Neural cell (in vitro differentiated cells): ENCODE measurements around the gene PSMB4. TPM values are rescaled to one million over a fixed set of nuclear protein-coding genes. Genes with fewer than 3 reads are reported as not detected.

Experiments
- H2AFZ ChIP-seq: fragments of 200-600, 300-800 bp; sonication (generic), shearing (Covaris generic); 2 replicates; pipeline ENCODE4 v1.6.0; 2014; ENCODE audit warnings: low read depth, mild to moderate bottlenecking, antibody characterized with exemption, low read length, moderate library complexity
- H3F3A ChIP-seq: fragments of 200-600 bp; shearing (Covaris generic); 2 replicates; pipeline ENCODE4 v1.6.1; 2016; ENCODE audit warnings: mild to moderate bottlenecking, moderate library complexity, mixed read lengths, antibody characterized with exemption, low read length; ENCODE audit not compliant: insufficient read depth, poor library complexity, severe bottlenecking
- H3K27ac ChIP-seq: fragments of 200-600, 300-800 bp; sonication (generic), shearing (Covaris generic); 2 replicates; pipeline ENCODE4 v1.5.1; 2014; ENCODE audit warnings: mild to moderate bottlenecking, low read length, moderate library complexity
- H3K27me3 ChIP-seq: fragments of 300-800, 200-600 bp; sonication (generic), shearing (Covaris generic); 2 replicates; pipeline ENCODE4 v1.6.0; 2014; ENCODE audit warnings: mild to moderate bottlenecking, low read depth, low read length, moderate library complexity; ENCODE audit not compliant: insufficient read depth
- H3K36me3 ChIP-seq: fragments of 300-800, 200-600 bp; sonication (generic), shearing (Covaris generic); 2 replicates; pipeline ENCODE4 v1.5.1; 2014; ENCODE audit warnings: mild to moderate bottlenecking, antibody characterized with exemption, low read length, moderate library complexity; ENCODE audit not compliant: insufficient read depth
- H3K4me2 ChIP-seq: fragments of 300-800, 200-600 bp; sonication (generic), shearing (Covaris generic); 2 replicates; pipeline ENCODE4 v1.6.0; 2014; ENCODE audit warnings: mild to moderate bottlenecking, low read length
- H3K4me3 ChIP-seq: fragments of 300-800, 200-600 bp; sonication (generic), shearing (Covaris generic); 2 replicates; pipeline ENCODE4 v1.5.1; 2014; ENCODE audit warnings: mild to moderate bottlenecking, low read length, moderate library complexity
- H3K79me2 ChIP-seq: fragments of 200-600 bp; shearing (Covaris generic); replicated peaks from 2 replicates; pipeline ENCODE4 v1.6.0; 2014; ENCODE audit warnings: mild to moderate bottlenecking, low read length, moderate library complexity; ENCODE audit not compliant: insufficient read depth
- H3K9ac ChIP-seq: fragments of 300-800, 200-600 bp; sonication (generic), shearing (Covaris generic); 2 replicates; pipeline ENCODE4 v1.6.1; 2016; ENCODE audit warnings: mild to moderate bottlenecking, low read length, mixed read lengths
- H3K9me2 ChIP-seq: fragments of 200-600 bp; shearing (Covaris generic); 2 replicates; pipeline ENCODE4 v1.6.1; 2016; ENCODE audit warnings: mild to moderate bottlenecking, low read length, mixed read lengths; ENCODE audit not compliant: insufficient read depth
- H3K9me3 ChIP-seq: fragments of 200-600, 300-800 bp; sonication (generic), shearing (Covaris generic); 2 replicates; pipeline ENCODE4 v1.6.1; 2016; ENCODE audit warnings: mild to moderate bottlenecking, mixed run types, low read length, moderate library complexity, mixed read lengths
- H4K20me1 ChIP-seq: fragments of 200-600 bp; shearing (Covaris generic); 2 replicates; pipeline ENCODE4 v1.6.1; 2016; ENCODE audit warnings: mild to moderate bottlenecking, mixed run types; ENCODE audit not compliant: insufficient read depth
- EP300 ChIP-seq: fragments of 450-650 bp; conservative IDR thresholded peaks from 2 replicates; pipeline ENCODE4 v1.6.1; 2014; ENCODE audit warnings: antibody characterized with exemption, mild to moderate bottlenecking, moderate library complexity; ENCODE audit not compliant: poor library complexity, severe bottlenecking
- EZH2 ChIP-seq: fragments of 200-600, 300-800 bp; shearing (Covaris generic), sonication (generic); IDR thresholded peaks from 2 replicates; pipeline ENCODE4 v1.6.1; 2014; ENCODE audit warnings: antibody characterized with exemption, low read length, borderline replicate concordance, mild to moderate bottlenecking; ENCODE audit not compliant: insufficient read depth, poor library complexity, severe bottlenecking
- MXI1 ChIP-seq: fragments of 450-650 bp; conservative IDR thresholded peaks from 2 replicates; pipeline ENCODE4 v1.6.1; 2014; ENCODE audit warnings: antibody characterized with exemption, mild to moderate bottlenecking; ENCODE audit not compliant: poor library complexity, severe bottlenecking
- POLR2AphosphoS5 ChIP-seq: IDR thresholded peaks from 2 replicates; pipeline ENCODE4 v1.6.1; 2012
- RAD21 ChIP-seq: fragments of 450-650 bp; conservative IDR thresholded peaks from 2 replicates; pipeline ENCODE4 v1.6.1; 2014; ENCODE audit warnings: antibody characterized with exemption, mild to moderate bottlenecking, moderate library complexity
- SMC3 ChIP-seq: fragments of 450-650 bp; conservative IDR thresholded peaks from 2 replicates; pipeline ENCODE4 v1.6.1; 2014; ENCODE audit warnings: antibody characterized with exemption, mild to moderate bottlenecking, moderate library complexity; ENCODE audit not compliant: poor library complexity
- TAF1 ChIP-seq: IDR thresholded peaks from 2 replicates; pipeline ENCODE4 v1.6.1; 2012; ENCODE audit warnings: low read depth
- polyA plus RNA-seq: library from polyadenylated mRNA; depleted of rRNA; stranded (reverse); fragments of >200 nt; gene quantifications from 2 replicates; pipeline ENCODE4 v1.2.3, GENCODE V29; 2014
- TF ChIP-seq, protein P1 (sequence below): fragments of 450-650 bp; IDR thresholded peaks from 2 replicates; pipeline ENCODE4 v1.5.1; 2014; ENCODE audit warnings: antibody characterized with exemption, mild to moderate bottlenecking, moderate library complexity; ENCODE audit not compliant: poor library complexity, severe bottlenecking
- TF ChIP-seq, protein P2 (sequence below): IDR thresholded peaks from 2 replicates; pipeline ENCODE4 v1.6.1; 2012; ENCODE audit warnings: borderline replicate concordance

Gene PSMB4
- polyA plus RNA-seq, 1 donor from 2014 or later, result 695 TPM

DNA sequence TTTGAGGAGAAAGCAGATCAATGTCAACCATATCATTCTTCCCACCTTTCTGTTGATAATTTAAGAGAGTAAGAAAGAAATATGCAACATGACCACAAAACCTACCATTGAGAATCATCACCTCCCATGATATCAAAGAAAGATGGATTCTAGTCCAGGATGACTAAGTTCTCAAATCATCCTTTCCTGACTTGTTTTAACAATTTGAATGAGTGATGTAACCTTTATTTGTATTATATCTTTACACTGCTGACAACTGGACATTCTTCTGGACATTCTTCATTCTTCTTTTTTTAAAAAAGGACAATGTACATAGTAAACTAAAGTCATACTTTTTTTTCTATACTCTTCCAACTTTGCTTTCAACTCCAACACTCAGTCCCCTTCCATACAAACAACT, 9.5 kb downstream of the PSMB4 start:
- Histone ChIP-seq H3K79me2 (no peaks in the 10 kb centered on the region), H3K4me2 (no peak overlapping the region), H3K4me3 (no peak overlapping the region), H3K27me3 (no peaks in the 10 kb centered on the region), H3F3A (peaks cover 3% of the 10 kb centered on the region), H3K36me3 (peaks cover 4% of the 10 kb centered on the region), H2AFZ (no peak overlapping the region), H3K9ac (no peak overlapping the region), H3K9me2 (no peaks in the 10 kb centered on the region), H4K20me1 (no peaks in the 10 kb centered on the region), H3K9me3 (no peaks in the 10 kb centered on the region), H3K27ac (no peak overlapping the region)
- no peak for TF ChIP-seq TAF1

DNA sequence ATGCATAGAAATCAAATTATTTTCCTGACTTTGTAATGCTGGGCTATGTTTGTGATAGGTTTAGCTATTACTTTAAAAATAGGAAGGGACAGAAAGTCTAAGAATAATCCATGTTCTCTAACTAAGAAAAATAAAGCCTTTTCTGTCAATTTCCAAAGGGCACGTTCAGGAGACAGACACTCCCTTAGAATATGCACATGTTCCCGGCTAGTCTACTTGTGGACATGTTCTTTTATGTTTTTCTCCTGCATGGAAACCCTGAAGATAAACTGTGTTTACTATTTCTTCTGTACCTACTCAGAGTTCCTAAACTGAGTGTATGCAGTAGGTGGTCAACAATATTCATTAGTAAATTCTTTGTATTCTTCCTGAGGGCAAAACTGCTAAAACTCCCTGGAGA, 12.5 kb downstream of the PSMB4 start:
- H3K4me2 ChIP-seq, result no peak overlapping the region
- no peak overlapping the region for H3K4me3 ChIP-seq
- no peaks in the 10 kb centered on the region for H4K20me1 ChIP-seq
- no peaks in the 10 kb centered on the region for H3K79me2 ChIP-seq
- no peak overlapping the region for H2AFZ ChIP-seq
- no peak overlapping the region for H3K9ac ChIP-seq
- H3K27me3 ChIP-seq, result no peaks in the 10 kb centered on the region
- no peaks in the 10 kb centered on the region for H3K9me2 ChIP-seq
- no peaks in the 10 kb centered on the region for H3F3A ChIP-seq
- TF ChIP-seq SMC3 (no peak), MXI1 (no peak), RAD21 (no peak), EZH2 (no peak), POLR2AphosphoS5 (no peak), TAF1 (no peak), EP300 (no peak)
- TF ChIP-seq, protein P1, sequence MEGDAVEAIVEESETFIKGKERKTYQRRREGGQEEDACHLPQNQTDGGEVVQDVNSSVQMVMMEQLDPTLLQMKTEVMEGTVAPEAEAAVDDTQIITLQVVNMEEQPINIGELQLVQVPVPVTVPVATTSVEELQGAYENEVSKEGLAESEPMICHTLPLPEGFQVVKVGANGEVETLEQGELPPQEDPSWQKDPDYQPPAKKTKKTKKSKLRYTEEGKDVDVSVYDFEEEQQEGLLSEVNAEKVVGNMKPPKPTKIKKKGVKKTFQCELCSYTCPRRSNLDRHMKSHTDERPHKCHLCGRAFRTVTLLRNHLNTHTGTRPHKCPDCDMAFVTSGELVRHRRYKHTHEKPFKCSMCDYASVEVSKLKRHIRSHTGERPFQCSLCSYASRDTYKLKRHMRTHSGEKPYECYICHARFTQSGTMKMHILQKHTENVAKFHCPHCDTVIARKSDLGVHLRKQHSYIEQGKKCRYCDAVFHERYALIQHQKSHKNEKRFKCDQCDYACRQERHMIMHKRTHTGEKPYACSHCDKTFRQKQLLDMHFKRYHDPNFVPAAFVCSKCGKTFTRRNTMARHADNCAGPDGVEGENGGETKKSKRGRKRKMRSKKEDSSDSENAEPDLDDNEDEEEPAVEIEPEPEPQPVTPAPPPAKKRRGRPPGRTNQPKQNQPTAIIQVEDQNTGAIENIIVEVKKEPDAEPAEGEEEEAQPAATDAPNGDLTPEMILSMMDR, result no peak
- TF ChIP-seq, protein P2, sequence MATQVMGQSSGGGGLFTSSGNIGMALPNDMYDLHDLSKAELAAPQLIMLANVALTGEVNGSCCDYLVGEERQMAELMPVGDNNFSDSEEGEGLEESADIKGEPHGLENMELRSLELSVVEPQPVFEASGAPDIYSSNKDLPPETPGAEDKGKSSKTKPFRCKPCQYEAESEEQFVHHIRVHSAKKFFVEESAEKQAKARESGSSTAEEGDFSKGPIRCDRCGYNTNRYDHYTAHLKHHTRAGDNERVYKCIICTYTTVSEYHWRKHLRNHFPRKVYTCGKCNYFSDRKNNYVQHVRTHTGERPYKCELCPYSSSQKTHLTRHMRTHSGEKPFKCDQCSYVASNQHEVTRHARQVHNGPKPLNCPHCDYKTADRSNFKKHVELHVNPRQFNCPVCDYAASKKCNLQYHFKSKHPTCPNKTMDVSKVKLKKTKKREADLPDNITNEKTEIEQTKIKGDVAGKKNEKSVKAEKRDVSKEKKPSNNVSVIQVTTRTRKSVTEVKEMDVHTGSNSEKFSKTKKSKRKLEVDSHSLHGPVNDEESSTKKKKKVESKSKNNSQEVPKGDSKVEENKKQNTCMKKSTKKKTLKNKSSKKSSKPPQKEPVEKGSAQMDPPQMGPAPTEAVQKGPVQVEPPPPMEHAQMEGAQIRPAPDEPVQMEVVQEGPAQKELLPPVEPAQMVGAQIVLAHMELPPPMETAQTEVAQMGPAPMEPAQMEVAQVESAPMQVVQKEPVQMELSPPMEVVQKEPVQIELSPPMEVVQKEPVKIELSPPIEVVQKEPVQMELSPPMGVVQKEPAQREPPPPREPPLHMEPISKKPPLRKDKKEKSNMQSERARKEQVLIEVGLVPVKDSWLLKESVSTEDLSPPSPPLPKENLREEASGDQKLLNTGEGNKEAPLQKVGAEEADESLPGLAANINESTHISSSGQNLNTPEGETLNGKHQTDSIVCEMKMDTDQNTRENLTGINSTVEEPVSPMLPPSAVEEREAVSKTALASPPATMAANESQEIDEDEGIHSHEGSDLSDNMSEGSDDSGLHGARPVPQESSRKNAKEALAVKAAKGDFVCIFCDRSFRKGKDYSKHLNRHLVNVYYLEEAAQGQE, result no peak
- peaks cover 14% of the 10 kb centered on the region for H3K36me3 ChIP-seq
- H3K9me3 ChIP-seq, result no peaks in the 10 kb centered on the region
- H3K27ac ChIP-seq, result no peak overlapping the region

DNA sequence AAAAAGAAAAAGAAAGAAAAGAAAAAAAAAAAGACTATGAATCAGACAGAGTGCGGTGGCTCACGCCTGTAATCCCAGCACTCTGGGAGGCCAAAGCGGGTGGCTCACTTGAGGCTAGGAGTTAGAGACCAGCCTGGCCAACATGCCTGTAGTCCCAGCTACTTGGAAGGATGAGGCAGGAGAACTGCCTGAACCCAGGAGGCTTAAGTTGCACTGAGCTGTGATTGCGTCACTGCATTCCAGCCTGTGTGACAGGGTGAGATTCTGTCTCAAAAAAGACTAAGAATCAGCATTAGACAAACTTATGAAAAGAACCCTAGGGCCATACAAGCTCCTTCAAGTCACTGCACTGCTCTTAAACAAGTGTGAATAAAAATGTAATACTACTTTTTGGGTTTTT, 16.9 kb downstream of the PSMB4 start:
- no peaks in the 10 kb centered on the region for H3K27me3 ChIP-seq
- no peak overlapping the region for H3K9ac ChIP-seq
- no peak overlapping the region for H2AFZ ChIP-seq
- H3K4me2 ChIP-seq, result no peak overlapping the region
- H3K27ac ChIP-seq, result no peak overlapping the region
- H3K9me2 ChIP-seq, result no peaks in the 10 kb centered on the region
- no peaks in the 10 kb centered on the region for H3F3A ChIP-seq
- H3K36me3 ChIP-seq, result peaks cover 9% of the 10 kb centered on the region
- H3K9me3 ChIP-seq, result no peaks in the 10 kb centered on the region
- H3K79me2 ChIP-seq, result no peaks in the 10 kb centered on the region
- no peaks in the 10 kb centered on the region for H4K20me1 ChIP-seq
- H3K4me3 ChIP-seq, result no peak overlapping the region
- no peak for TF ChIP-seq EZH2
- TF ChIP-seq POLR2AphosphoS5, result no peak
- TF ChIP-seq MXI1, result no peak
- TF ChIP-seq RAD21, result no peak
- TF ChIP-seq SMC3, result no peak
- TF ChIP-seq, protein P2, result no peak
- no peak for TF ChIP-seq EP300
- no peak for TF ChIP-seq TAF1
- TF ChIP-seq, protein P1, result no peak
